Smooth muscle cell (in vitro differentiated cells): Measurements from ENCODE around the gene VPS13C. TPM values are rescaled to one million over a fixed set of nuclear protein-coding genes. Genes with fewer than 3 reads are reported as not detected.

ENCODE experiments used
- DNase-seq: peaks from one replicate; lab custom pipeline; 2025; ENCODE audit not compliant: unreplicated experiment; lab: John Stamatoyannopoulos, UW
- H2AFZ ChIP-seq: fragments of 200-600 bp; sonication (generic); 2 replicates; pipeline ENCODE4 v1.6.0; 2016; ENCODE audit warnings: antibody characterized with exemption, low read depth, mild to moderate bottlenecking
- H3F3A ChIP-seq: fragments of 200-600 bp; sonication (generic); 2 replicates; pipeline ENCODE4 v1.6.0; 2017; ENCODE audit warnings: antibody characterized with exemption, low read depth
- H3K27ac ChIP-seq: fragments of 200-600 bp; sonication (generic); 2 replicates; pipeline ENCODE4 v1.5.1; 2016; ENCODE audit warnings: low read depth, mild to moderate bottlenecking
- H3K27me3 ChIP-seq: fragments of 200-600 bp; sonication (generic); 2 replicates; pipeline ENCODE4 v1.6.1; 2016; ENCODE audit warnings: low read depth, mild to moderate bottlenecking
- H3K36me3 ChIP-seq: fragments of 200-600 bp; sonication (generic); 2 replicates; pipeline ENCODE4 v1.5.1; 2016; ENCODE audit warnings: low read depth
- H3K4me1 ChIP-seq: fragments of 200-600 bp; sonication (generic); 2 replicates; pipeline ENCODE4 v1.5.1; 2016; ENCODE audit warnings: low read depth
- H3K4me2 ChIP-seq: fragments of 200-600 bp; sonication (generic); 2 replicates; pipeline ENCODE4 v1.6.0; 2016; ENCODE audit warnings: mild to moderate bottlenecking
- H3K4me3 ChIP-seq: fragments of 200-600 bp; sonication (generic); 2 replicates; pipeline ENCODE4 v1.5.1; 2016; ENCODE audit warnings: mild to moderate bottlenecking
- H3K79me2 ChIP-seq: fragments of 200-600 bp; sonication (generic); 2 replicates; pipeline ENCODE4 v1.6.0; 2016; ENCODE audit warnings: low read depth, mild to moderate bottlenecking
- H3K9ac ChIP-seq: fragments of 200-600 bp; sonication (generic); 2 replicates; pipeline ENCODE4 v1.6.0; 2016; ENCODE audit warnings: low read depth
- H3K9me3 ChIP-seq: fragments of 200-600 bp; sonication (generic); replicated peaks from 2 replicates; pipeline ENCODE4 v1.5.1; 2016; ENCODE audit warnings: low read depth
- H4K20me1 ChIP-seq: fragments of 200-600 bp; sonication (generic); 2 replicates; pipeline ENCODE4 v1.6.0; 2016; ENCODE audit warnings: low read depth
- CTCF ChIP-seq: fragments of 200-600 bp; sonication (generic); IDR thresholded peaks from 2 replicates; pipeline ENCODE4 v1.5.1; 2017; ENCODE audit warnings: borderline replicate concordance, mild to moderate bottlenecking, antibody characterized with exemption; ENCODE audit not compliant: insufficient read depth, poor library complexity, severe bottlenecking
- WGBS: methylation state at CpG from one replicate; pipeline ENCODE4 v1.1.7; 2016; ENCODE audit warnings: low lambda C conversion rate; 5-methylcytosine and 5-hydroxymethylcytosine counted together
- polyA plus RNA-seq: library from polyadenylated mRNA; unstranded; fragments of >200 nt; fragmentation: Nextera tagmentation; extraction: Ambion mirVana; gene quantifications from 2 replicates; pipeline ENCODE4 v1.2.1, GENCODE V29; 2016
- total RNA-seq: library from RNA; depleted of rRNA; stranded (reverse); fragments of >200 nt; gene quantifications from 2 replicates; pipeline ENCODE4 v1.2.3, GENCODE V29; 2014

Gene VPS13C
- total and polyA plus RNA-seq, 2 experiments from 2014 or later = 2.8 to 33.8 TPM

DNA sequence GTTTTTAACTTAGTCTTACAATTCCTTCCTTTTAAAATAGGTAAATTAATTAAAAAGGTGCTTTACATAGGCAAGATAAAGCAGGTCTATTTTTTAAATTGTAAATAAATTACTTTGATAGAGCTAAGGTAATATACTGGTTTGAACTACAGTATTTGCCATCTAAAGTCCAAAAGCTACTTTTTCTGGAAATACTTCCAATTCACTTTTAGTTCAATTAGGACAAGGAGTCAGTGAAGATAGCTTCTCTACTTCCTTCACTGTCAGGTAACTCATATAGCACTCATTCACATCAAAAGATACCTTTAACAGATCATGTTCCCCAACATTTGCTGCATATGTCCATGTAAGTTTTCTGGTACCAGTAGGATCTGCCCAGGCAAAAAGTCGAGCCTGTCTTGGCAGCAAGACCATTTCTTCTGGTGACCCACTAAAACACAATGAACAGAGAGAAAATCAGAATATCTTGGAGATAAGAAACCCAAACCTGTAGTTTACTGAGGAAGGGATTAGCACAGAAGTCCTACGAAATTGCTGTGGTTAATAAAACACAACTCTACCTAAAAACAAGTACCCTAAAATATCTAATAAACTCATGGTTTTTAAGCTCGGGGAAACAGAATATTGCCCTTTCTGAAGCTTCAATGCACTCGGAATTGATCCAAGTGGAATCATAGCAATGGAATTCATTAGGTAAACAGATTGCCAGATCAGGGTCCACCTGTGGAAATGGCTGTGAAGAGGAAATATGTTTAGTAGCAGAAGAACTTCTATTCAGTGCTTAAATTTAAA, 153.1 kb downstream of the VPS13C start:
- TF ChIP-seq CTCF = no peak
- no peak for DNase-seq
- Histone ChIP-seq H3K27ac (no peak overlapping the region), H3K9ac (no peak overlapping the region), H3K4me3 (no peak overlapping the region), H3K27me3 (no peaks in the 10 kb centered on the region), H3K4me2 (no peak overlapping the region), H3K79me2 (no peaks in the 10 kb centered on the region), H4K20me1 (no peaks in the 10 kb centered on the region), H3F3A (no peaks in the 10 kb centered on the region), H3K4me1 (no peaks in the 10 kb centered on the region), H2AFZ (no peak overlapping the region), H3K9me3 (no peaks in the 10 kb centered on the region), H3K36me3 (peaks cover 16% of the 10 kb centered on the region)
- WGBS = 87% methylated on average over 4 of the region's 4 CpGs

DNA sequence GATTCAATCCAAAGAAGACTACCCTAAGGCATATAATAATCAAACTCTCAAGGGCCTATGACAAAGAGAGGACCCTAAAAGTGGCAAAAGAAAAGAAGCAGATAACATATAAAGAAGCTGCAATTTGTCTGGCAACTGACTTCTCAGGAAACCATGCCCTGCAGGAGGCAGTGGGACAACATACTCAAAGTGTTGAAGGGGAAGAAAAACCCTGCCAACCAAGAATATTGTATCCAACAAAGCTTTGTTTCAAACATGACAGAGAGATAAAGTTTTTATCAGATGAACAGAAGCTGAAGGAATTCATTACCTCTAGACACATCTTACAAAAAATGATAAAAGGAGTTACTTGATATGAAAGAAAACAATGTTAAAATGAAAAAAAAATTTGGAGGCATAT, 167.1 kb downstream of the VPS13C start:
- H3K4me2 ChIP-seq = no peak overlapping the region
- DNase-seq = no peak
- no peaks in the 10 kb centered on the region for H4K20me1 ChIP-seq
- H3F3A ChIP-seq = no peaks in the 10 kb centered on the region
- no peak overlapping the region for H3K9ac ChIP-seq
- H3K9me3 ChIP-seq = peaks cover 12% of the 10 kb centered on the region
- H3K27me3 ChIP-seq = no peaks in the 10 kb centered on the region
- no peak overlapping the region for H2AFZ ChIP-seq
- H3K4me1 ChIP-seq = no peaks in the 10 kb centered on the region
- H3K36me3 ChIP-seq = peaks cover 27% of the 10 kb centered on the region
- H3K27ac ChIP-seq = no peak overlapping the region
- no peaks in the 10 kb centered on the region for H3K79me2 ChIP-seq
- no peak for TF ChIP-seq CTCF
- no peak overlapping the region for H3K4me3 ChIP-seq

- no peak for DNase-seq
- TF ChIP-seq CTCF = no peak
- WGBS = 100% methylated on average over 1 of the region's 1 CpG
- Histone ChIP-seq H3F3A (no peaks in the 10 kb centered on the region), H3K27me3 (no peaks in the 10 kb centered on the region), H3K4me2 (no peak overlapping the region), H3K4me3 (no peak overlapping the region), H3K4me1 (no peaks in the 10 kb centered on the region), H3K36me3 (peaks cover 27% of the 10 kb centered on the region), H3K27ac (no peak overlapping the region), H2AFZ (no peak overlapping the region), H3K9ac (no peak overlapping the region), H3K79me2 (no peaks in the 10 kb centered on the region), H3K9me3 (peaks cover 12% of the 10 kb centered on the region), H4K20me1 (no peaks in the 10 kb centered on the region)
Observed at GRCh38 chr15:61892140-61892539, 168.1 kb downstream of the VPS13C start.

DNA sequence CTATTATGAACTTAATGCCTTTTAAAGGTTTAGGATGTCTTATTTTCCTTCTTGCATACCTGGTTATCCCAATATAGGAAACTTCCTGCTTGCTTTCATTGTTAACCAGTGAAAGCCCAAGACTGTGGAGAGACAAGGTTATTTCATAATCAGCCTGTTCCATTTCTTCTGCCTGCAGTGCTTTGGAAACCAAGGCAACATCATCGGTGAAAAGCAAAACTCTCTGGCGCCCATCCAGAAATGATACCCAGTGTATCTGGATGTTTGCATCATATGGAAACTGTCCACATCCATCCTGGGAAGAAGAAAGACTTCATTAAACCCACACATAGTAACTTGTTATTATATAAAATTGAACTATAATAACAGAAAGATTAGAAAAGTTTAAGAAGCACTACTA, 170.1 kb downstream of the VPS13C start:
- TF ChIP-seq CTCF = no peak
- Histone ChIP-seq H3K27me3 (no peaks in the 10 kb centered on the region), H4K20me1 (no peaks in the 10 kb centered on the region), H3K9ac (no peak overlapping the region), H3K4me1 (no peaks in the 10 kb centered on the region), H2AFZ (no peak overlapping the region), H3K4me2 (no peak overlapping the region), H3K9me3 (peaks cover 12% of the 10 kb centered on the region), H3K4me3 (no peak overlapping the region), H3K27ac (no peak overlapping the region), H3F3A (no peaks in the 10 kb centered on the region), H3K79me2 (no peaks in the 10 kb centered on the region), H3K36me3 (peaks cover 25% of the 10 kb centered on the region)
- WGBS = 95% methylated on average over 2 of the region's 2 CpGs
- DNase-seq = no peak
